ENCODE measurements around the gene VOPP1.

DNA sequence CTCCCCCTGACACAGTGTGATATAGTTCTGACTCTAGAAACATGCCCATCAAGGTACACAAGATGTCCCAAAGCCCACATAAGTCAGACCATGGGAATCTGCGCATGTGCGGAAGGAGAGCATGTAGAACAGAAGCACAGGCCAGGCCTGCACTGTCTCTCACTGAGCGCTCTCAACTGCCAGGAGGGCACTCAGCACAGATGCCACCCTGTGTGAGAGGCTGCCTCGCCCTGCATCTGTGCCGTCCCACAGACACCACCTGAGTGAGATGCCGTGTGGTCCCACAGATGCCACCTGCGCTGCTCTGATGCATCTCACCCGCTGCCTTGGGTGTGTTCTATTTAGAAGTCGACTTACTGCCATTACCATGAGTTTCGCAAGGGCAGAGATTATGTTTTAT, 98.4 kb downstream of the VOPP1 start:
- TF ChIP-seq POLR2A (IDR thresholded peaks at IDR 0.05; ENCODE audit: low read length) (no peak), GATA1 (IDR thresholded peaks at IDR 0.05; ENCODE audit: low read depth, low read length) (no peak)

Measured in erythroblast (primary cell).